GM18858 (cell line): ENCODE measurements around the gene SLC9A1.
"Not testable (repeated sequence)": the region's sequence is repeated elsewhere in the genome, so short reads cannot be mapped to it uniquely, and the experiment has no call there.

ENCODE experiments used
- ATAC-seq: cut with Tn5 transposase; IDR thresholded peaks from one replicate; pipeline ENCODE4 v1.9.1; 2021; ENCODE audit not compliant: unreplicated experiment

The SLC9A1 gene

DNA sequence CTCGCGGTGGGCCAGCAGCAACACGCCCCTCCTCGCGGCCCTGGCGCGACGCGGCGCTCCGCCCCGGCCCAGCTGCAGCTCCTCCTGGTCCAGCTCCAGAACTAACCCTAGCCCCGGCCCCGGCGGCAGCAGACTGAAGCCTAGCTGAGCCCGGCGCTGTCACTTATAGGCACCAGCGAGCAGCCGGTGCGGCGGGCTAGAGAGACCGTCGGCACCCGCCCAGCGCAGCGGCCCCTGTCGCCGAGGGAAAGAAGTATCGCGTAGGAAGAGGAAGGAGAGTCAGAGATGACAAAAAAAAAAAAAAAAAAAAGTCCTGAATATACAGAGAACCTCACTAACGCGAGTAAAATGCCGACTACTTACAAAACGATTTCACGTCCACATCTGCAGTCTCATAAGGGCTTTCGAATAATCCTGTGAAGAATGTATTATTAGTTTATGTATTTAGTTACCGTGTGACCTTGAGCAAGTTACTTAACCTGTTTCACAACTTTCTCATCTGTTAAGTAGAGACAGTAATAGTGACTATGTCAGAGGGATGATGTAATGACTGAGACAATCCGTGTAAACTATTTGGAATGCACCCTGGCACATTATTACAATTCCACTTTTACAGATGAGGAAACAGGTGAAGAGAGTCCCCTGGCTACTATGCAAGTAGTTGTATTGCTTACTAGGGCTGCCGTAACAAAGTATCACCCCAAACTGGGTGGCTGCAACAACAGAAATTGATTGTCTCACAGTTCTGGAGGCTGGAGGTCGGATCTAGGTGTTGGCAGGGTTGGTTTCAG is at the start of gene SLC9A1:
Gene SLC9A1 (minus strand): TSS at position 135 of the 791 bp plus-strand sequence. CDS start 791 bp downstream, outside the sequence.
- ATAC-seq, result peak; percentile 82

DNA sequence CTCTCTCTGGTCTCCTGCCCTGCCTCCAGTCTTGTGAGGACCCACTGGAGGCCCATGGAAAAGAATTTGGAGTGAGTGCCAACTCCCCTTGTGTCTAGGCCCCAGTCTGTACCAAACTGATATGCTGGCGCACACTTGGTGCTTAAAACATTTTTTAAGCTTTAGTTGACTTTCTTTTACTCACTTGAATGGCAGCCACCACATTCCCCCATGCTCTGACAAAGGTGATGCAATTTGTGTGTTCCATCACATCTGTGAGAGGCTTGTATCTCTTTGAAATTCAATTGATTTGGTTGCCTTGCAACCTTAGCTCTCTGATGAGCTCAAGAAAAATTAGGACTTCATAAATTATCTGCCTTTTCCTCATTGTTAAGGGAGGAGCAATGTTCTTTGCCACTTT is 49.0 kb upstream of the SLC9A1 start:
- no peak for ATAC-seq

GRCh38 chr1:27201295-27201694 is 46.4 kb upstream of the SLC9A1 start:
- no peak for ATAC-seq

GRCh38 chr1:27193194-27193593 is 38.3 kb upstream of the SLC9A1 start:
- no peak for ATAC-seq

GRCh38 chr1:27192039-27192529 is 37.2 kb upstream of the SLC9A1 start:
- ATAC-seq, result no peak

DNA sequence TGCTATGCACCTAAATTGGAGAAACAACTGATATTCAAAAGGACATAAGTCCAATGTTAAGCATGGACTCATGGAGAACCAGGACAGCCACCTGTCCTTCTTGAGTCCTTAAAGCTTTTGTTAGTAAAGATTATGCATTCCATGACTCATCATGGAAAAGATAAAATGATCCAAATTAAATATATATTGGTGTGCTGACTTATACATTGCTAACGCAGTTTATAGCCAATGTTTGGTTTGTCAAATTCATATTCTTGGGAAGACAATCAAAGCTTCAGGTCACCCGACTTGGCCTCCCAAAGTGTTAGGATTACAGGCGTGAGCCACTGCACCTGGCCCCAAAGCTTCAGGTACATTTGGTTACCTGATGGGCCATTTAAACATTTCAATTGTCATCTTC is 29.7 kb upstream of the SLC9A1 start:
- ATAC-seq, result not testable (repeated sequence)

DNA sequence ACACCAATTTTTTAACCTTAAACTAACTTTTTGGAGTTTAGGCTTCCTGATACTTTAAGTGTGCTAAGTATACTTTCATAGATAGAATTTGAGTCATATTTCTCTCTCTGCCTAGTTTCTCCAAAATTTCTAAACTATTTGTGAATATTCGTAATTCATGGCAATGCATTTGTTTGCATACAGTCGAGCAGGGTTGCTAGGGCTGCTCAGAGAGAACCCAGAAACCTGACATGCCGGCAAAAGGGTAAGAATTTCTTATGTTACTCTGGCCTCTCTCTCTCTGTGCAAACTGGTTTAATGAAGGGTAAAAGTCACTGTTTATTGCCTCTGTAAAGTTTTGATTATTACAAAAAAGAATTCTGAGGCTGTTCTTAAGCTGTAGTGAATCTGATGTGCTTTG is 25.1 kb upstream of the SLC9A1 start:
- ATAC-seq, result no peak

GRCh38 chr1:27179379-27179778 is 24.5 kb upstream of the SLC9A1 start:
- no peak for ATAC-seq

- ATAC-seq, result no peak
Measured at GRCh38 chr1:27176954-27177353, 22.0 kb upstream of the SLC9A1 start.

GRCh38 chr1:27176323-27176722 is 21.4 kb upstream of the SLC9A1 start:
- ATAC-seq, result no peak

- ATAC-seq, result not testable (repeated sequence)
Measured at GRCh38 chr1:27172992-27173391, 18.1 kb upstream of the SLC9A1 start.

- no peak for ATAC-seq
Measured at GRCh38 chr1:27166929-27167328, 12.0 kb upstream of the SLC9A1 start.

DNA sequence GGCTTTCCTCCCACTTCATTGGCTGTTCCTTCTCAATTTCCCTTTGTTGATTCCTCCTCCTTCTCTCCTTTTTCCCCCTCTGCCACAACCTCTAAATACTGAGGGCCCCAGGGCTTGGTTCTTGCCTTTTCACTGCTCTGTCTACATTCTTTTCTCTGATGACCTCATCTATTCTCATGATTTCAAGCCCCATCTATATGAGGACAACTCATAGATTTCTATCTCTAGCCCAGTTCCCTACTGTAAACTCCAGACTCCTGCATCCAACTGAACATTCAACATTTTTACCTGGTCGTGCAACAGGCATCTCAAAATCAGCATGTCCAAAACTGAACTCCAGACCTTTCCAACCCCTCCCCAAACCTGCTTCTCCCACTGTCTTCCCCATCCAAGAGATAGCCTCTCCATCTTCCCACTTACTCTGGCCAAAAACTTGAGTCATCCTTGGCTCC is 11.5 kb upstream of the SLC9A1 start:
- ATAC-seq, result no peak

GRCh38 chr1:27163093-27163492 is 8.2 kb upstream of the SLC9A1 start:
- no peak for ATAC-seq

- ATAC-seq, result no peak
Measured at GRCh38 chr1:27162090-27162489, 7.2 kb upstream of the SLC9A1 start.

GRCh38 chr1:27161594-27161993 is 6.7 kb upstream of the SLC9A1 start:
- ATAC-seq, result peak; percentile 58

DNA sequence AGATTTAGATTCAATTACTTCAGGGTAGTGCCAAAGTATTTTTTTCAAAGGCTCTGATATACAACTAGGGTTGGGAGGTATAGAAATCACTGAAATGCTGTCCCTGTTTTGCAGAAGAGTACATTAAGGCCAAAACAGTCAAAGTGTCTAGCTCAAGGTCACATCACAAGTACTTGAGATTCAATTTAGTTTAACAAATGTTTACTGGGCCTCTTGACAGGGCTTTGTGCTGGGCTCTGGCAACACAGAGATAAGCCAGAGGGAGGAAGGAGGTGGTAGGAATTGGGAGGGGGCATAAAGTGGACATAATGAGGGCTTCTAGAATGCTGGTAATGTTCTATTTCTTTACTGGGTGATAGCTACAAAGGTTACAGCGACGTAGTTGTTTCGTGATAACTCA is 2.3 kb upstream of the SLC9A1 start:
- no peak for ATAC-seq

- ATAC-seq, result no peak
Measured at GRCh38 chr1:27154469-27154990, 395 bp downstream of the SLC9A1 start.

DNA sequence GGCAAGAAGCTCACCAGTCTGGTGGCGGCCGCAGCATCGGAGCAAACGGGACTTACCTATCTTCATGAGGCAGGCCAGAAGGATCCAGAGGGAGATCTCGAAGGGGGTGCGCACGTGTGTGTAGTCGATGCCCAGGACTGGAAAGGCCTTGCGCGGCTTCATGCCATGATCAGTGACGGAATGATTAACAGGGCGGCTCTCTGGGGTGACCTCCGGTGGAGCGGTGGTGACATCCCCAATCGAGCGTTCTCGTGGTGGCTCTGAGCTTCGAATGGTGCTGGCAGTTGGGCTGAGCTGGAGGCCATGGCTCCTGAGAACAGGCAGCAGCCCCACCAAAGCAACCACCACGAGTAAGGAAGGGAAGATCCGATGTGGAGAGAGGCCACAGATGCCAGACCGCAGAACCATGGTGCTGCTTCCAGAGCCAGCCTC is 982 bp downstream of the SLC9A1 start:
- no peak for ATAC-seq

DNA sequence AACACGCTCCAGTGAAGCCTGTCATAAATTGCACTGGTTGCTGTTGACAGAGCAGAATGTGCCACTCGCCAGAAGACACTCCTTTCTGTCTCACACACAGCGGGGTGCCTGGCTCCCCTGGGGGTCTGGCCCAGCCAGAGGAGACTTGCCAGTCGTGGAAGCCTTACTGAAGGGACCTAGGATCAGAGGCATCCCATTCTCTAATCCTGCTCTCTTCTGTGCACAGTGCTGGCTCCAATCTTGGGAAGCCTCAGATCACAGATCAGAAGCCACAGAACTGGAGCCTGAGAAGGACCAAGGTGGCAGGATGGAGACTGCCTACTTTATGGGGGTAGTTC is 1.4 kb downstream of the SLC9A1 start:
- ATAC-seq, result no peak

- ATAC-seq, result no peak
Measured at GRCh38 chr1:27152829-27153548, 1.9 kb downstream of the SLC9A1 start.
